ENCODE data around the gene MSRB3.

The MSRB3 gene

DNA sequence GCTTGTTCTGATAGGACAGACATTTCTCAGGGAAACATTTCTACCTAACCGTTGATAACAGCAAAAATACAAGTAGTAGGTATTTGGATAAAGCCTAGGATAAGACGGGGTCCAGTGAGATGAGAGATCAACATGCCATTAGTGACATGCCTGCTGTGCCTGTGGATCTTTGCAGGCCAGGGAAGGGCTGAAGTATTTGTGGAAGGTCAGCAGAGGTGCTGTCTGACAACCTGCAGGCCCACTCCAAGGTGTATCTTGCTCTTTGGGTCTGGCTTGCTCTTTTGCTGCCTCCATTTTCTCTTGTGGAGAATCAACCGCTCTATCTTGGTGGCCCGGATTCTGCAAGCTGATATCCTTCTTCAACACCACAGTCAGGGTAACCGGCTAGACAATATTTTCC is 46.7 kb downstream of the MSRB3 start:
- Histone ChIP-seq H3K27ac (no peak overlapping the region), H3K9ac (ENCODE audit: insufficient read length) (no peak overlapping the region), H3K36me3 (ENCODE audit: insufficient read depth, low read length) (no peaks in the 10 kb centered on the region), H3K9me3 (ENCODE audit: low read depth, low read length) (no peaks in the 10 kb centered on the region), H3K4me3 (no peak overlapping the region)
- TF ChIP-seq EZH2 (IDR thresholded peaks at IDR 0.05), result no peak
- TF ChIP-seq POLR2AphosphoS5 (IDR thresholded peaks at IDR 0.05; ENCODE audit: borderline replicate concordance, low read depth, low read length), result no peak
- no peak for TF ChIP-seq FOXP2 (optimal IDR thresholded peaks at IDR 0.05; ENCODE audit: control extremely low read depth, extremely low read length, insufficient read depth)
- no peak for DNase-seq (ENCODE audit: low read depth, low spot score)

DNA sequence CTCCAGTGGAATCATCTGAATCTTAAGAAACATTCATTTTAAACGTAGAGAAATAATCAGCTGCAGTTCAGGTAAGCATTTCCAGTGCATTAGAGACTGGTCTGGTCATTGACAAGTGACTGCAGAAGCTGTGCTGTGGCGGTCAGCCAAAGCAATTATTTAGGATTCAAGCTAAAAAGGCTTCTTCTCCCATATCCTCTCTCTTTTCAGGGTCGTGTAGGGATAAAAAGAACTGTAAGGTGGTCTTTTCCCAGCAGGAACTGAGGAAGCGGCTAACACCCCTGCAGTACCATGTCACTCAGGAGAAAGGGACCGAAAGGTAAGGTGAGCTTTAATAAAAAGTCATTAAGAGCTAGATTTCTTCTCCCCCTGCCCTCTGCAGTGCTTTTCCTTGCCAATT is 48.1 kb downstream of the MSRB3 start:
- Histone ChIP-seq H3K36me3 (ENCODE audit: insufficient read depth, low read length) (no peaks in the 10 kb centered on the region), H3K27ac (peak overlapping the region; percentile 39; the same call in 1 of the 2 replicates), H3K4me3 (no peak overlapping the region), H3K9ac (ENCODE audit: insufficient read length) (no peak overlapping the region), H3K9me3 (ENCODE audit: low read depth, low read length) (no peaks in the 10 kb centered on the region)
- DNase-seq (ENCODE audit: low read depth, low spot score), result no peak
- TF ChIP-seq FOXP2 (optimal IDR thresholded peaks at IDR 0.05; ENCODE audit: control extremely low read depth, extremely low read length, insufficient read depth) (no peak), EZH2 (IDR thresholded peaks at IDR 0.05) (no peak), POLR2AphosphoS5 (IDR thresholded peaks at IDR 0.05; ENCODE audit: borderline replicate concordance, low read depth, low read length) (no peak)

DNA sequence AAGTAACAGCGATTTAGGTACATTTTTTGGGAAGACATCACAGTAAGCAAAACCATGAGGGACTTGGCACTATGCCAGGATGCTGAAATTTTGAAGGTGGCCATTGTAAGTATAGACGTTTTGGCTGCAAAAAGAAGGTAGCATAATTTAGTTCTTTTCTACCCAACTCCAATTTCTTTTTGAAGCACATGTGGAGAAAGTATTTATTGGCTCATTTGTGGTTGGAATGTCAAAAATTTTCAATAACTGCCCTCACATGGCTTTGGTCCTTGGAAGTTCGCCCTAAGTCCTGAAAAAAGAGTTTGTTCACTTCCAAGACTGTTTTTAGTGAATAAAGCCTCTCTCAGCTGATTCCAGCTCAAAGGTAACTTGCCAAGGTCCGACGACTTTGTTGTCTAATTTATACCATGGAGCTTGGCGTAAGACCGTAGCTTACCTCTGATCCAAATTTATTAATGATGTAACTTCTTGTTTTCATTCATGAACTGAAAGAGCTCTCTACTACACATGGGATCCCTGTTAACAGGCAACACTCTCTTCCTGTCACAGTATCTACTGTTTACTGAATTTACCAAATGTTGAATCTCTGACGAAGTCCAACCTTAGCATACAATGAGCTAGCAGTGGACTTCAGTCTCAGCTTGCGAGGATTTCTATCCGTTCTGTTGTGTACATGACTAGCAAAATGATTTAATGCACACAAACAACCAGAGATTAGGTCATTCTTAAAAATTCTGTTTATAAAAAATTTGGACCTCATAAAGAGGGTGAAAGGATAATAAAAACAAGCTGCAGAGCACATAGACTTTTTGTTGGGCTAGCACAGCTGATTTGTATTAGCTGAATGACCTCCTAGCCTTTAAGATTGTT is 49.0 kb downstream of the MSRB3 start:
- DNase-seq (ENCODE audit: low read depth, low spot score), result no peak
- no peak overlapping the region for H3K9ac ChIP-seq (ENCODE audit: insufficient read length)
- H3K36me3 ChIP-seq (ENCODE audit: insufficient read depth, low read length), result no peaks in the 10 kb centered on the region
- H3K4me3 ChIP-seq, result no peak overlapping the region
- TF ChIP-seq FOXP2 (optimal IDR thresholded peaks at IDR 0.05; ENCODE audit: control extremely low read depth, extremely low read length, insufficient read depth) (no peak), EZH2 (IDR thresholded peaks at IDR 0.05) (no peak), POLR2AphosphoS5 (IDR thresholded peaks at IDR 0.05; ENCODE audit: borderline replicate concordance, low read depth, low read length) (no peak)
- no peaks in the 10 kb centered on the region for H3K9me3 ChIP-seq (ENCODE audit: low read depth, low read length)
- peak overlapping the region; percentile 39 for H3K27ac ChIP-seq

DNA sequence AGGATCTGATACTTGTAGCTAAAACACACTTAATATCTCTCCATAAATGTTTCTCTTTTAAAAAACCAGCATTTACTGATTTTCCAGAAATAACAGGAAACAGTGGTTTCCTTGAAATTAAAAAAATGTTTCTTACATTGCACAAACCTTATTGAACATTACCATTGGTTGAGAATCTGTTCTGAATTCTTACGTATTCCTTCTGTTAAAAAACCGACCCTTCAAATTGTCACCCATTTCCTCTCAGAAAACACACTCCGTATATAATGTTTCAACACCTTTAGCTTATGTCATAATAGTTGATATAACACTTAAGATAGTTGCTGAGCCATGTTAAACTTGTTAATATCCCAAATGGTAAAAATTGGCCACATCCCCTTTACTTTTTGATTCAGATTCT is 51.2 kb downstream of the MSRB3 start:
- DNase-seq (ENCODE audit: low read depth, low spot score), result no peak
- TF ChIP-seq POLR2AphosphoS5 (IDR thresholded peaks at IDR 0.05; ENCODE audit: borderline replicate concordance, low read depth, low read length) (no peak), EZH2 (IDR thresholded peaks at IDR 0.05) (no peak), FOXP2 (optimal IDR thresholded peaks at IDR 0.05; ENCODE audit: control extremely low read depth, extremely low read length, insufficient read depth) (no peak)
- Histone ChIP-seq H3K9ac (ENCODE audit: insufficient read length) (no peak overlapping the region), H3K9me3 (ENCODE audit: low read depth, low read length) (no peaks in the 10 kb centered on the region), H3K27ac (peak overlapping the region; percentile 76; the same call in 1 of the 2 replicates), H3K36me3 (ENCODE audit: insufficient read depth, low read length) (no peaks in the 10 kb centered on the region), H3K4me3 (peak overlapping the region; percentile 9; the same call in 1 of the 2 replicates)

DNA sequence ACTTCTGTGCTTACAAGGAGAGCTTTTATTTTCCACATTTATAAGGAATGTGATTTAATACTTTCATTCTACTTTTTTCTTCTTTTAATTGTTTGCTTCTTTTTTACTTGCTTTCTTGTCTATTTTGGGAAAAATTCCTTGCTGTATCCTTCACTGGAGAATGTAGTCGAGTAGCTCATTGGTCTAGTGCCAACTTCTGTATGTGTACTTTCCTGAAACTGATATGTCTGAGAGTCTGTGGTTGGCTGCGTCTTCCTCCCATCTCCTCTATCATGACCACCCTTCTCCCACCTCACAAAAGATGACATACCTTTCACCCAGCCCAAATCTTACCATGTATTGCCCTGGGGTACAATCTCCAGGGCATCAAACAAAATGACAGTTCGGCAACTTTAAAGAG is 51.8 kb downstream of the MSRB3 start:
- peak overlapping the region; percentile 9; the same call in 1 of the 2 replicates for H3K4me3 ChIP-seq
- H3K36me3 ChIP-seq (ENCODE audit: insufficient read depth, low read length), result no peaks in the 10 kb centered on the region
- TF ChIP-seq EZH2 (IDR thresholded peaks at IDR 0.05), result no peak
- TF ChIP-seq POLR2AphosphoS5 (IDR thresholded peaks at IDR 0.05; ENCODE audit: borderline replicate concordance, low read depth, low read length), result no peak
- TF ChIP-seq FOXP2 (optimal IDR thresholded peaks at IDR 0.05; ENCODE audit: control extremely low read depth, extremely low read length, insufficient read depth), result no peak
- peak overlapping the region; percentile 76; the same call in 1 of the 2 replicates for H3K27ac ChIP-seq
- H3K9me3 ChIP-seq (ENCODE audit: low read depth, low read length), result no peaks in the 10 kb centered on the region
- no peak for DNase-seq (ENCODE audit: low read depth, low spot score)
- no peak overlapping the region for H3K9ac ChIP-seq (ENCODE audit: insufficient read length)

DNA sequence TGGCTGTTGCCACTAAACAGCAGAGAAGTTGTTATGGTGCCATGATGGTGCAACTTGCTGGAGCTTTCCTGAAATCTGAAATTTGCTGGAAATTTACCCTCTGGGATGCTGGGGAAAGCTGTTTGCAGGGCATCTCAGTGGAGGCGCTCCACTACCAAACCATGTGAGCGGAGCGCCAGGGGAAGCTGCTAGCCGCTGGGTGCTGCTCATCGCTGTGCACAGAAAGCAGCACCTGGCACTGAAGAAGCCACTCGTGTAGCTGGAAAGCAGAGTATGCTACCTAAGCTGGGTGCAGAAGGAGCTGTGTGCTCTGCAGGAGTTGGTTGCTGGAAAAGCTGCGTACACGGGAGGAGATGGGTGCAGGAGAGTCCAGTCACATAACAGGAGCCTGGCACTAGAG is 53.0 kb downstream of the MSRB3 start:
- DNase-seq (ENCODE audit: low read depth, low spot score), result no peak
- Histone ChIP-seq H3K9me3 (ENCODE audit: low read depth, low read length) (no peaks in the 10 kb centered on the region), H3K9ac (ENCODE audit: insufficient read length) (no peak overlapping the region), H3K36me3 (ENCODE audit: insufficient read depth, low read length) (no peaks in the 10 kb centered on the region), H3K4me3 (no peak overlapping the region), H3K27ac (no peak overlapping the region)
- TF ChIP-seq EZH2 (IDR thresholded peaks at IDR 0.05) (no peak), FOXP2 (optimal IDR thresholded peaks at IDR 0.05; ENCODE audit: control extremely low read depth, extremely low read length, insufficient read depth) (no peak), POLR2AphosphoS5 (IDR thresholded peaks at IDR 0.05; ENCODE audit: borderline replicate concordance, low read depth, low read length) (no peak)

DNA sequence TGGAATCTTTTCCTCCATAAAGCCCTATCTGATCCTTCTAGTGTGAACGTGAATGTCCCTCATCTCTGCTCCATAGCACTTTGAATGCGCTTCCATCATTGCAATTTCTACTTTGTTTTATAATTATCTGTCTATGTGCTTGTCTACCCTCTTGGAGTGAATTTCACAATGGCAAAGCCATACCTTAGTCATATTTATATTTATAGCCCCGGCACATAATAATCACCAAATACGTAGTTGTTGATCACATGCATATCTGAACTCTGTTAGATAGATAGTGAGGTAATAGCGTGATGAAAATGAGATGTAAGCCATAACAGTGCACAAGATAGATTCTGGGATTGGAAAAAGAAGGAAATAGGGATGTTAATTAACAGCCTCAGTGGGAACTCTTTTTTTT is 55.2 kb downstream of the MSRB3 start:
- no peak for DNase-seq (ENCODE audit: low read depth, low spot score)
- H3K9me3 ChIP-seq (ENCODE audit: low read depth, low read length), result no peaks in the 10 kb centered on the region
- TF ChIP-seq FOXP2 (optimal IDR thresholded peaks at IDR 0.05; ENCODE audit: control extremely low read depth, extremely low read length, insufficient read depth), result no peak
- no peaks in the 10 kb centered on the region for H3K36me3 ChIP-seq (ENCODE audit: insufficient read depth, low read length)
- no peak overlapping the region for H3K9ac ChIP-seq (ENCODE audit: insufficient read length)
- no peak overlapping the region for H3K27ac ChIP-seq
- no peak overlapping the region for H3K4me3 ChIP-seq

DNA sequence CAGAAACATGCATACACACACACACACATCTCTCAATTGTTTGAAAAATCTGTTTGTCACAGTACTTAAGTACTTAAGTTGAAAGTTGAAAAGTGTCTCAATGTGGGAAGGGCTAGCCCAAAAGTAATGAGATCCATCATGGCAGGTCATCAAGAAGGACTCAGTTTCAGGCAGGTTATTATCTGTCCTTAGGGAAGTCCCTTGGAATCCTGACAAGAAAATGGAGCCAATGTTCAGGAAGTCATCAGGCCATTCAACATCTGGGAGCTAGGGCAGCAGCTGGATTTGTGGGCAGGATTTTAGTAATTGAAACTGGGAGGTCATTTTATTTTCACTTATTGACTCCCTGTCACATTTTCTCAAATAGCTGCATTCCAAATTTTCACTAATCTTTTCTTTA is 56.0 kb downstream of the MSRB3 start:
- DNase-seq (ENCODE audit: low read depth, low spot score), result no peak
- TF ChIP-seq FOXP2 (optimal IDR thresholded peaks at IDR 0.05; ENCODE audit: control extremely low read depth, extremely low read length, insufficient read depth) (no peak), EZH2 (IDR thresholded peaks at IDR 0.05) (no peak), POLR2AphosphoS5 (IDR thresholded peaks at IDR 0.05; ENCODE audit: borderline replicate concordance, low read depth, low read length) (no peak)

More for the DNA sequence above, 56.0 kb downstream of the MSRB3 start:
- Histone ChIP-seq H3K4me3 (no peak overlapping the region), H3K36me3 (ENCODE audit: insufficient read depth, low read length) (no peaks in the 10 kb centered on the region), H3K9ac (ENCODE audit: insufficient read length) (no peak overlapping the region), H3K9me3 (ENCODE audit: low read depth, low read length) (no peaks in the 10 kb centered on the region), H3K27ac (peak overlapping the region; percentile 90; the same call in 1 of the 2 replicates)
